HG03354 (cell line): ENCODE measurements around the gene ADGRG6.

Experiments used
- ATAC-seq: cut with Tn5 transposase; IDR thresholded peaks from one replicate; pipeline ENCODE4 v1.9.1; 2021; ENCODE audit warnings: mild to moderate bottlenecking; ENCODE audit not compliant: unreplicated experiment, poor library complexity, severe bottlenecking

The ADGRG6 gene

GRCh38 chr6:142458836-142459235, 157.0 kb downstream of the ADGRG6 start:
- no peak for ATAC-seq

DNA sequence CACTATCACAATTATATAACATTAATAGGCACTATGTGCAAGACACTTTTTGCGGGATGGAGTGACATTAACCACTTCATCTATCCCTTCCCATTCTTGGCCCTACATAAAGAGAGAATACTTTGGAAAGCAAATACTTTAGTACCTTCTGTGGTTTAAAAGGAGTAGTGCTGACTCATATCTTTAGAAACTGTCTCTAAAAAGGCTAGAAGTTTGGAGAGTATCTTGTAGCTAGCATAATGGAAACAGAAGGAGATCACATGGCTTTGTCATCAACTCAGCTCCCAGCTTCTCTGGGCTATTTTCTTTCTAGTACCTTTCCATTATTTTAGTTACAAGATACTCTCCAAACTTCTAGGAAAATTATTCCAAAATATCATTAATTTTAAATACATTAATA, 157.5 kb downstream of the ADGRG6 start:
- ATAC-seq, result no peak

DNA sequence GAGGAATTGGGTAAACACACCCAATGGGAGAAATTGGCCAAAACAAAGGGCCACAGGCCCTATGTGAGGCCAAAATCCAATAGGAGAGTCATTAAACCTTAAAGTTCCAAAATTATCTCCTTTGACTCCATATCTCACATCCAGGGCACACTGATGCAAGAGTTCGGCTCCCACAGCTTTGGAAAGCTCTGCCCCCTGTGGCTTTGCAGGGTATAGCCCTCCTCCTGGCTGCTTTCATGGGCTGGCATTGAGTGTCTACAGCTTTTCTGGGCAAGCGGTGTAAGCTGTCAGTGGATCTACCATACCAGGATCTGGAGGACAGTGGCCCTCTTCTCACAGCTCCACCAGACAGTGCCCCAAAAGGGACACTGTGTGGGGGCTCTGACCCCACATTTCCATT, 160.5 kb downstream of the ADGRG6 start:
- no peak for ATAC-seq

- no peak for ATAC-seq
Measured at GRCh38 chr6:142463988-142464387, 162.2 kb downstream of the ADGRG6 start.

DNA sequence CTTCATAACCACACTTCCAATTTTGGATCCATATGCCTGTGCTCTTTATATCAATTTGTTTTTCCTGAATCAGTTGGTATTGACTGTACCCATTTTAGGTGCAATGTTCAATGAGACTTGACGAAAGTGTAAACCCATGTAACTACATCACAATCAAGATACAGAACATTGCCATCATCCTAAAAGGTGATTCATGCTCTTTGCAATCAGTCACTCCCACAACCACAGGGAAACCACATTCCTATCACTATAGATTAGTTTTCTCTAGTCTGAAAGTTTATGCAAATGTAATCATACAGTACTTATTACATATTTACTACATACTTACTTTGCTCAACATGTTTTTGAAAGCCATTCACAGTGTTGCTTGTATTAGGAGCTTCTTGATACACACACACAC, 167.4 kb downstream of the ADGRG6 start:
- ATAC-seq, result no peak

- ATAC-seq, result no peak
Measured at GRCh38 chr6:142470421-142470820, 168.6 kb downstream of the ADGRG6 start.

GRCh38 chr6:142474531-142475289, 172.9 kb downstream of the ADGRG6 start:
- peak; percentile 77 for ATAC-seq

- ATAC-seq, result no peak
Measured at GRCh38 chr6:142476452-142476851, 174.6 kb downstream of the ADGRG6 start.

GRCh38 chr6:142478117-142478516, 176.3 kb downstream of the ADGRG6 start:
- ATAC-seq, result peak; percentile 56

DNA sequence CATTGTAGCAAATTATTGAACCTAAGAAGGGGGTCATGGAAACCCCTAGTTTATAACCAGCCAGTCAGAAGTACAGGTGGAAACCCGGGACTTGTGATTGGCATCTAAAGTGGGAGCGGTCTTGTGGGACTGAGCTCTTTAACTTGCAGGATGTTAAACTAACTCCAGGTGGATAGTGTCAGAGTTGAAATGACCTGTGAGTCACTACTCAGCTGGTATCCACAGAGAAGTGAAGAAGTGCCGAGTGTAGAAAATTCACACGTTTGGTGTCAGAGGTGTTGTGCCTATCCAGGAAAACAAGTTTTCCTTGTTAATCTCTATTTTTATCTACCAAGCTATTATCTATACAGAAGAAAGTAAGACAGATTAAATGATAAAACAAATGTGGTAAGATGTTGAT, 179.7 kb downstream of the ADGRG6 start:
- no peak for ATAC-seq

DNA sequence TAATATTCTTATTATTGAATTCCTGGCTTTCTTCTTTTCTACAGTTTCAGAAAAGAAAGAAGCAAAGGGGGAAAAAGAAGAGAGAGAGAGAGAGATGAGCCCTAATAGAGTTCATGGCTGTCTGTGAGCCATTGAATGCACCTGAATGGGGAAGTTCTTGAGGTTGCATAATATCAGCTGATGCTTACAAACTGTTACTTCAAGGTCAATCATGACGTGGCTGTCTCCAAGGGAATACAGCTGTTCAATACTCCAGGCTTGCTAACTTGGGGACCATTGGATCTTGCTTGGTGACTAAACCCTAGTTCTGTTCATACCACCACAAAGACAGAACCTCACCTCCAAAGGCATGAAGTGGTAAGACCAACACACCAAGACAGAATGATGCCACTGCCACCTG, 180.4 kb downstream of the ADGRG6 start:
- ATAC-seq, result no peak

DNA sequence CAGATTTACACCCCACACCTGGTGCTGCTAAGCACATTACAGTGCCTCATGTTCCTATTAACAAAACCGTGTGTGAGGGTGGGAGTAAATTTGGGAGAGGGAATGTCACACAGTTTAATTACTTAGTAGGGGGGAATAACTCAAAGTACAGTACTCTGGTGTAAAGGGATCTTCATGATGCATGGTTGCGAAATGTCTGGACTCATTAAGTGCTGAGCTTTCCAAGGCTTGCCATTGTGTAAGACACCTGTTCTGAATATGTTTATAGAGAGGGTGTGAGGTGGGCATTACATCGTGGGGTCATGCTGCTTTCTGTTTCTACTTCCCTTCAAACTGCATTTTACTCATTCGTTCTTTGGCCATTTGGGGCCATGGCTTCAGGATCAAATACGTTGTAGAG, 181.2 kb downstream of the ADGRG6 start:
- ATAC-seq, result no peak

- no peak for ATAC-seq
Measured at GRCh38 chr6:142485256-142485655, 183.4 kb downstream of the ADGRG6 start.

DNA sequence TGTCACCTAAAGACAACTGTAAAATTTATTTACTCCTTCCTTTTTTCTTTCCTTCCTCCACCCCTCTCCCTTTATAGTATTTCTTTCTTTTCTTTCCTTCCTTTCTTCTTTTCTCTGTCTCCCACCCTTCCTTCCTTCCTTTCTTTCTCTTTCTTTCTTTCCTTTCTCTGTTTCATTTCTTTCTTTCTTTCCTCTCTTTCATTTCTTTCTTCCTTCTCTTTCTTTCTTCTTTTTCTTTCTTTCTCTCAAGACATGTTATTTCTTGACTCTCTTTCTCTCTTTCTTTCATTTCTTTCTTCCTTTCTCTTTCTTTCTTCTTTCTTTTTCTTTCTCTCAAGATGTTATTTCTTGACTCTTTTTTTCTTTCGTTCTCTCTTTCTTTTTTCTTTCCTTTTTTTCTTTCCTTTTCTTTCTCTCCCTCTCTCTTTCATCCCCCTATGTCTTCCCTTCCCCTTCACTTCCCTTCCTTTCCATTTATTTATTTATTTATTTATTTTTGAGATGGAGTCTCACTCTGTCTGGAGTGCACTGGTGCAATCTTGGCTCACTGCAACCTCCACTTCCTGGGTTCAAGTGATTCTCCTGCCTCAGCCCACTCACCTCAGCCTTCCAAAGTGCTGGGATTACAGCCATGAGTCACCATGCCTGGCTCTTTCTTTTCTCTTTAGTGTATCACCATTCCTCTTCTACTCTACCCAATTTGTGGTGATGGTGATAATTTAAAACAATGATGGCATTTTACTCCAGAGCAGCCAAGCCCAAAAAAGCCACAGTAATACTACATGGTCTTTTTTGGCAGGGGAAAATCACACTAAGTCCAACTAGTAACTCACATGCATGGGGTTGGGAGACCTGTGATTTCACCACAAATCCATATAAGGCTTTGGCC, 188.2 kb downstream of the ADGRG6 start:
- no peak for ATAC-seq
